ENCODE data around the gene CCNL2.

The CCNL2 gene

GRCh38 chr1:1354271-1355247, 44.6 kb downstream of the CCNL2 start:
- DNase-seq, result no peak

- no peak for DNase-seq
These were observed 45.6 kb downstream of the CCNL2 start for GRCh38 chr1:1353389-1354151.

- no peak for DNase-seq
These were observed 46.2 kb downstream of the CCNL2 start for GRCh38 chr1:1352786-1353388.

GRCh38 chr1:1351511-1352427, 47.4 kb downstream of the CCNL2 start:
- no peak for DNase-seq

- DNase-seq, result peak; percentile 68
These were observed 49.7 kb downstream of the CCNL2 start, which contains the start of gene DVL1 for GRCh38 chr1:1349256-1350012. Gene DVL1 (minus strand): TSS chr1:1349418. CDS start chr1:1349065, 353 bp downstream.

GRCh38 chr1:1348420-1349255, 50.5 kb downstream of the CCNL2 start:
- DNase-seq, result no peak

GRCh38 chr1:1347663-1348419, 51.3 kb downstream of the CCNL2 start:
- no peak for DNase-seq

GRCh38 chr1:1347026-1347595, 52.0 kb downstream of the CCNL2 start:
- no peak for DNase-seq

GRCh38 chr1:1346501-1346890, 52.6 kb downstream of the CCNL2 start:
- DNase-seq, result no peak

- DNase-seq, result no peak
These were observed 53.2 kb downstream of the CCNL2 start for GRCh38 chr1:1345860-1346500.

GRCh38 chr1:1345384-1345783, 53.8 kb downstream of the CCNL2 start:
- no peak for DNase-seq

- DNase-seq, result no peak
These were observed 54.3 kb downstream of the CCNL2 start for GRCh38 chr1:1344655-1345361.

GRCh38 chr1:1343811-1344421, 55.2 kb downstream of the CCNL2 start:
- DNase-seq, result no peak

GRCh38 chr1:1342584-1343115, 56.5 kb downstream of the CCNL2 start:
- DNase-seq, result no peak

GRCh38 chr1:1342061-1342562, 57.0 kb downstream of the CCNL2 start:
- no peak for DNase-seq

- no peak for DNase-seq
These were observed 57.5 kb downstream of the CCNL2 start for GRCh38 chr1:1341549-1342021.

Measured in activated CD4-positive, alpha-beta T cell treated with anti-CD3 and anti-CD28 coated beads, Interleukin-2, amount 50 U/mL, for 1 hour (primary cell).